NK-92 (cell line): ENCODE measurements around the gene ZDHHC8.

Source experiments
- DNase-seq: peaks from one replicate; lab custom pipeline; 2025; ENCODE audit not compliant: unreplicated experiment; lab: John Stamatoyannopoulos, UW

Gene ZDHHC8

DNA sequence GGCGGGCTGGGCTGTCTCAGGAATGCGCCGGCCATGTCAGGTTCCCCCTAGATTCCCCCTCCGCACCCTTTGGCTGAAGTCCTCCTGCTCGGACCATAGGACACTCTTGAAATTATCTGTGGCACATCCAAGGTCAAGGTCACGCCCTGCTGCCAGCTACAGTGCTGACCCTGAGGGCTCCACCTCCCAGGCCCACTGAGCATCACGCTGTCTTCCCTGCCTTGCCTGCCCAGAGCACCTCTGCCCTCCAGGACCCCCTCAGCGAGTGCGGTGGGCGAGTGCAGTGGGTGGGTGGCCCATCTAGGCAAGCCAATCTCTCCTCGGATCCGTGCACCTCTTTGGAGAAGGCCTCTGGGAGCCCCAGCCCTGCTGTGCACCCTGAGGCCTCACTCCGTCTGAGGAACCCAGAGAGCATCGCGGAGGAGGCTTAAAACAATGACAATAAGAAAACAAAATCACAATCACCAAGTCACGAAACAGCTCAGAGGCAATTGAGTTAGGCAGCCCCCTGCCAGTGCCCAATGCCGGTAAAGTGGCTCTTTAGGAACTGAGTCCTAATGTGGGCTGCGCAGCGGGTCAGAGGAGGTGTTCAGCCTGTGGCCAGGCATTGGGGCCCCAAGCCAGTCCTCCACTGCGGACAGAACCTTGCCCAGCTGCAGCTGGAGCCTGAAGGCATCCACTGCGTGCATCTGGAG is 45.8 kb downstream of the ZDHHC8 start:
- DNase-seq = no peak

GRCh38 chr22:20178075-20178914 is 46.7 kb downstream of the ZDHHC8 start:
- DNase-seq = no peak

DNA sequence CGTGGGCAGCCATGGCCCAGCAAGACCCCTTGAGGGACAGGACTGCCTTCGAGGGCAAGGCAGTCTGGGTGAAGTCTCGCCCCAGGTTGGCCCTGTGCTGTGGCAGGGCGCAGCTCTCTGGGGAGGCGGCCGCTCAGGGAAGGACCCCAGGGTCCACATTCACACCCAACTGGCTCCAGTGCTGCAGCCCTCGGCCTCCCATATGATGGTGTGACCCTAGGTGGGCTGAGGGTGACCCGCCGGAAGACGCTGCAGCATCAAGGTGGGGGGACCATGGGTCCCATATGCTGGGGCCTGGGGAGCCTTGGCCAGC is 47.3 kb downstream of the ZDHHC8 start:
- no peak for DNase-seq

- no peak for DNase-seq
Observed at GRCh38 chr22:20179455-20180244, 48.0 kb downstream of the ZDHHC8 start.

DNA sequence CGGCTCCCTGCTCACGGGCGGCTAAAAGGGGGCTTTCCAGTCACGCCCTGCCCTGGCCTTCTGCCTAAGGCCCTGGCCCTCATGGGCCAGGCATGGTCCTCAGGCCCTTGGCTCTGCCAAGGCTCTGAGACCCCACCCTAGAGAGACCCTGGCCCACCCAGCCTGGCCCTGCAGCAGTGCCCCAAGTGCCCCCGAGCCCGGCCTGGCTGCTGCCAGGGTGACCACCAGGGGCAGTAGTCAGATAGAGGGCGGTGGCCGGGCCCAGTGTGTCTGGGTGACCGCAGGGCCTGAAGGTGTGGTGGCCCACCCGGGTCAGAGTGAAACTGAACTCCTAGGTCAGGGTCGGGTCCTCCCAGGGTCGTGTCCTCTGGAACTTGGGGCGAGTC is 48.6 kb downstream of the ZDHHC8 start:
- no peak for DNase-seq

DNA sequence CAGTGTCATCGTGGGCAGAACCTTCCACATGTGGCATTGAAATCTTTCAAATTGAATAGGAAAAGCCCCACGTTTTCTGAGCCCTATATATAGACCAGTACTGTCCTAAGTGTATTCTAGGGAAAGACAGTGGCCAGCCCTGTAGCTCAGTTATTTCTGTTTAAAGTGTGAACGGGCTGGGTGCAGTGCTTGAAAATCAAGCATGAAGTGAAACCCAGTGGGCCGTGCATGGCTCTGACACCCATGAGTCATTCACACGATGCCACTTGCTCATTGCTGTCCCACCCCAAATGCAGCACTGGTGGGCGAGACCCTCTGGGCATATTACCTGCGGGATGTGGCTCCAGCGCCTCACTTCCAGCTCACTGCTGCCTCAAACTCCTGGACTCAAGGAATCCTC is 49.0 kb downstream of the ZDHHC8 start:
- DNase-seq = no peak

- DNase-seq = no peak
Observed at GRCh38 chr22:20181194-20181883, 49.7 kb downstream of the ZDHHC8 start.

GRCh38 chr22:20181884-20182236 is 50.3 kb downstream of the ZDHHC8 start:
- DNase-seq = no peak

DNA sequence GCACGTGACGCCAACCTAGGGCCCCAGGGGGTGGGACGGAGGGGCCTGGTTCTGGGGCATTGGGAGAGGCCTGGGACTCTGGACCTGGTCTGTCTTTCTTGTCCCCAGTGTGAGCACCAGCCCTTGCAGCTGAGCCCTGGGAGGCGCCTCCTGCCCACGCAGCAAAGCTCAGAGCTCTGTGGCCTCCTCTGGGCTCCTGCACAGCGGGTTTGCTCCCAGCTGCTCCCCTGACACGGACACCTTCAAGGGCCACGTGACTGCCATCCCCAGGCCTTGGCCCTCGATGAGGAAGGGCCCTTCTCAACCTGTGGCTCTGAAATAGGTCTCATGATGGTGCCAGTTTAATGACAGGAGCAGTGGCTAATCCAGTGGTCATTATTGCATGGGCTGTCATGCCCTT is 50.8 kb downstream of the ZDHHC8 start:
- no peak for DNase-seq

GRCh38 chr22:20183101-20183500 is 51.5 kb downstream of the ZDHHC8 start:
- DNase-seq = no peak

GRCh38 chr22:20183823-20184222 is 52.2 kb downstream of the ZDHHC8 start:
- DNase-seq = no peak

GRCh38 chr22:20184501-20185165 is 53.0 kb downstream of the ZDHHC8 start:
- no peak for DNase-seq

DNA sequence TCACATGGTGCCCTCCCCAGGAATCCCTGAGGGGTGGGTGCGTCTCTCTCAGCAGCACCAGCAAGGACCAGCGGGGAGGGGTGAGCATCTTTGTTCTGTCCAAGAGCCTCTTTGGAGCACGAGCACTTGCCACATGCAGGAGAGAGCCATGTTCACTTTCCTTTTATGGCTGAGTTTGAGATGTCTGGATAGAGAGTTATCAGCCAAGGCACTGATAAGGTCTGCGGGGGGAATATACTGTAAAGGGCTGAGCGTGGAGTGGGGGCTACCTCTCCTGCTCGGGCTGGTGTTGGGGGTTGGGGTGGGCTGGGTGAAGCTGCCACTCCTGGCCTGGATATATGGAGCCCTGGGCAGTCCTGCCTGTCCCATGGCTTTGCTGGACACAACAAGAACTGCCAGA is 54.1 kb downstream of the ZDHHC8 start:
- no peak for DNase-seq

DNA sequence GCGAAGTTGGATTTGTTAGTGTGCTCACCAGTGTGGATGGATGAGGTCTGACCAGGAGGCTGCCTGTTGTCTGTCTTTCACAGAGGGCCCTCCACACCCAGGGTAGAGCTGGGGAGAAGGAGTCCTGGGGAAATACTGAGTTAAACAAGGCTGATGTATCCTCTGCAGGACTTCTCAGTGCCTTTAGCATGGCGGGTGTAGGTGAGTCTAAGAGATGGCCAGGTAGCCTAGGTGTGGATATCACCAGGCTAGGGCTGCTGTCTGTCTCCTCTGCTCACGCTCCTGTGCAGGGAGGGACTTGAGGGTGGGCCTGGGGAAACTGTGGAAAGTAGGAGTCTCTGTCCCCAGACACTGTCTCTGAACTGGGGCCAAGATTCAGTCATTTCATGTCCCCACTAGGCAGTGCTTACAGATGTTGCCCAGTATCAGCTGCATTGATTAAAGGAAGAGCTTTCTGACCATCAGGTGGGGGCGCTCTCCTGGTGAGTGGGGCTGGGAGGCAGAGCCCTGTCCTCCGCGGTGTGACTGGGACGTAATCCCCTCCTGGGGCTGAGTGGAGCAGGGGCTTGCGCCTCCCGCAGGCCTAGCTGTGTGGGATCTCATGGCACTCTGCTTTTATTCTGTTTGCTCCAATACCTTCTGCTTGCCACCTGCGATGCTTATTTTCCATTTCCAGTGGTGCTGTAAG is 54.7 kb downstream of the ZDHHC8 start:
- DNase-seq = no peak

DNA sequence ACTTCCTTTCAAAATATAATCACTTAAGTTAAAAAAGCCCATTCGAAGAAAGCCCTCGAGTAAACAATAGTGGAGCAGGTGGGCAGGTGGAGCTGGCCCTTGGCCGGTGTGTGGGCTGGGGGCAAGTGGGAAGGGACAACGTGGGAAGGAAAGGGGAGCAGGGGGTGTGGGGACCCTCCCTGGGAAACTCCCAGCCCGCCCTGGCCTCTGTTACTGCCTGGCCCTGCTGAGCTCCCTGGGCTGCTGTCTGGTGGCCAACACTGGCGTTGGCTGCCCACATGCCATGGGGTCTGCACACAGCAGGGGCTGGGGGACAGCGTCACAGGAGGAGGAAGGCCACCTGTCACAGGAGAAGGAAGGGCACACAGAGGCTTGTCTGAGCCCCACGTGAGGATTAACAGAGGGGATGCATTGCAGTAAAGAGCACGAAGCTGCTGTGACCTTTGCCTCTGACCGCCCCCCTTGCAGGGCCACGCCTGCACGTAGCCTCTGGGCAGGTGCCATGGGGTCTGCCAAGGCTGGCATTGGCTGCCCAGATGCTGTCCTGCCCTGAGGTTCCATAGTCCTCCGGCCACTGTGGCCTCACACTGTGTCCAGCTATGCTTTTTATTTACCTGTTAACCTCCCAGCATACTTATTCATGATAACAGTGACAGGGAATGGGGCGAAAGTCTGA is 55.4 kb downstream of the ZDHHC8 start:
- DNase-seq = no peak

DNA sequence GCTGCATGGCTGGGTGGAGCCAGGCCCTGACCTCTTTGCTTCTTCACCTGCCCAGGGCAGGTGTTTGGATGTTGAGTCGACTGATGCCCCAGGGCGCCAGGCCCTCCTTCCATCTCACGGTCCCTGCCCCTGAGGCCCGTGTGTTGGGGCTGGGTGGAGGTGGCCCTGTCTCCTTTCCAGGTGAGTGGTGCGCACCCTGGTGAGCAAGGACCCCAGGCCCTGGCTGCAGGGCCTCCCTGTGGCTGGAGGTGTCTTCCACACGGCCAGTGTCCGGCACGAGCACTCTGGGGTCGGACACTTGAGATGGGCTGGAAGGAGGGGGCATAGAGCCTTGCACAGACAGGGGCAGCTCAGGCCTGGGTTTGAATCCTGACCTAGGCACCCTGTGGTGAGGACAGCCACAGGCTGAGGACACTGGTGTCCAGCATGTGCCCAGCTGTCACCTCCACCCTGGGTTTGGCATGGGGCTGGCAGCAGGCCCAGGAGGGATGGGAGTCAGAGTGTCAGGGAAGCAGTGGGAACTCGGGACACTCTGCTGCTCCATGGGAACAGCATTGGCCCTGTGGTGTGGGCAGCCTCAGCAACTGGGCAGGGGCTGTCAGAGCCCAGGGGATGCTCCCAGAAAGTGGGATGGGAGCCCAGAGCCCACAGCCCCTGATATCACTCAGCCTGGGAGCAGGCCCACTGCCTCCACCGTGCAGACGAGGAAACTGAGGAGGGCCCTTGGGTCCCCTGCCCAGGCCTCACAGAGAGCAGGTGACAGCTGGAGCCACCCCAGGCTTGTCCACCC is 56.4 kb downstream of the ZDHHC8 start:
- no peak for DNase-seq

DNA sequence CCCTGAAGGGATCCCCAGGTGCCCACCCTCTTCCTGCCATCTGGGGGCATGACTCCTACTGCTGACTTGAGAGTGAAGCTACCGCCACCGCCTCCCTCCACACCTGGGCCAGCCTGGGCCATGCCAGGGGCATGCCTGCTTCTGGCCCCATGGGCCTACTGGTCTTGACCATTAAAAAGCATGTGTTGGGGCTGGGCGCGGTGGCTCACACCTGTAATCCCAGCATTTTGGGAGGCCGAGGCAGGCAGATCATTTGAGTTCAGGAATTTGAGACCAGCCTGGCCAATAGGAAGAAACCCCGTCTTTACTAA is 56.9 kb downstream of the ZDHHC8 start:
- no peak for DNase-seq

- DNase-seq = no peak
Observed at GRCh38 chr22:20191000-20191515, 59.5 kb downstream of the ZDHHC8 start.

DNA sequence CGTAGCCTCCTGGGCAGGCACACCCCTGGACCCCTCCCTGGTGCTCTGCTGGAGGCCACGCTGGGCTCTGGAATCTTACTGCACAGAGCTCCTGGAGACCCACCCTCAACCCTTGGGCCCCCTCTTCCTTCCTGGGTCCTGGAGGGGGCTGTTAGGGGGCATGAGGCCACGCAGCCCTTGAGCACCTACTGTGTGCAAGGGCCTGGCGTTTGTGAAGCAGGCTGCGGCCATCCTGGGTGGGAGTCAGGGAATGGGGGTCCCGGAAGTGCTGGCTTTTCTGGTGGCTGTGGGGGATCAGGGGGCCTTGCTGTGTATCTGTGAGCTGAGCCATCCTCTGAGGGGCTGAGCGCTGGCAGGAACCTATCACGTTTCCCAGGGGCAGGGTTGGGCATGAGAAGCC is 60.2 kb downstream of the ZDHHC8 start:
- DNase-seq = no peak
